Activated T-helper 1 cell treated with Interleukin-2 at 50 U/mL for 16 hours (primary cell): Measurements from ENCODE around the gene ARHGAP8.

ENCODE experiments used
- DNase-seq: peaks from one replicate; pipeline ENCODE4 v3.0.0-alpha.2; 2020; ENCODE audit warnings: low read depth

Gene ARHGAP8

GRCh38 chr22:44862281-44862680 is 109.9 kb downstream of the ARHGAP8 start:
- DNase-seq = no peak

- DNase-seq = no peak
These were observed 110.8 kb downstream of the ARHGAP8 start for GRCh38 chr22:44862981-44863860.

- DNase-seq = no peak
These were observed 113.0 kb downstream of the ARHGAP8 start for GRCh38 chr22:44865193-44866057.

- DNase-seq = no peak
These were observed 116.8 kb downstream of the ARHGAP8 start for GRCh38 chr22:44869196-44869595.

GRCh38 chr22:44870021-44870420 is 117.6 kb downstream of the ARHGAP8 start:
- no peak for DNase-seq

GRCh38 chr22:44871782-44872181 is 119.4 kb downstream of the ARHGAP8 start:
- no peak for DNase-seq

GRCh38 chr22:44876921-44877320 is 124.5 kb downstream of the ARHGAP8 start:
- no peak for DNase-seq

- no peak for DNase-seq
These were observed 126.3 kb downstream of the ARHGAP8 start for GRCh38 chr22:44878483-44879300.

GRCh38 chr22:44879301-44879680 is 126.9 kb downstream of the ARHGAP8 start:
- no peak for DNase-seq

- no peak for DNase-seq
These were observed 128.4 kb downstream of the ARHGAP8 start for GRCh38 chr22:44880610-44881290.

- DNase-seq = no peak
These were observed 129.2 kb downstream of the ARHGAP8 start for GRCh38 chr22:44881624-44882023.

- no peak for DNase-seq
These were observed 130.0 kb downstream of the ARHGAP8 start for GRCh38 chr22:44882226-44882905.

GRCh38 chr22:44883011-44883421 is 130.6 kb downstream of the ARHGAP8 start:
- no peak for DNase-seq

GRCh38 chr22:44884562-44884961 is 132.2 kb downstream of the ARHGAP8 start:
- DNase-seq = no peak

GRCh38 chr22:44884968-44885805 is 132.8 kb downstream of the ARHGAP8 start:
- no peak for DNase-seq

- no peak for DNase-seq
These were observed 133.5 kb downstream of the ARHGAP8 start for GRCh38 chr22:44885806-44886360.

GRCh38 chr22:44887941-44888366 is 135.6 kb downstream of the ARHGAP8 start:
- DNase-seq = no peak

GRCh38 chr22:44888491-44889254 is 136.3 kb downstream of the ARHGAP8 start:
- no peak for DNase-seq
